ENCODE data around the gene REG4.
"Not testable (repeated sequence)": the region's sequence is repeated elsewhere in the genome, so short reads cannot be mapped to it uniquely, and the experiment has no call there.

REG4 gene

GRCh38 chr1:119811387-119811786 is at the start of gene REG4:
REG4 (minus strand) TSS chr1:119811460; CDS start chr1:119808769, 2,691 bp downstream.
- no peak for DNase-seq (ENCODE audit: low read depth)

- peak; percentile 54 for DNase-seq (ENCODE audit: low read depth)
These were observed 48.4 kb upstream of the REG4 start for GRCh38 chr1:119859647-119860046.

GRCh38 chr1:119858556-119859214 is 47.4 kb upstream of the REG4 start:
- not testable (repeated sequence) for DNase-seq (ENCODE audit: low read depth)

GRCh38 chr1:119858126-119858525 is 46.9 kb upstream of the REG4 start:
- DNase-seq (ENCODE audit: low read depth): no peak

GRCh38 chr1:119853155-119853554 is 41.9 kb upstream of the REG4 start:
- DNase-seq (ENCODE audit: low read depth): no peak

- not testable (repeated sequence) for DNase-seq (ENCODE audit: low read depth)
These were observed 32.9 kb upstream of the REG4 start for GRCh38 chr1:119844206-119844605.

- no peak for DNase-seq (ENCODE audit: low read depth)
These were observed 30.0 kb upstream of the REG4 start for GRCh38 chr1:119841306-119841705.

- DNase-seq (ENCODE audit: low read depth): no peak
These were observed 29.5 kb upstream of the REG4 start for GRCh38 chr1:119840745-119841144.

- DNase-seq (ENCODE audit: low read depth): no peak
These were observed 27.0 kb upstream of the REG4 start for GRCh38 chr1:119838236-119838635.

GRCh38 chr1:119834990-119835389 is 23.7 kb upstream of the REG4 start:
- no peak for DNase-seq (ENCODE audit: low read depth)

- no peak for DNase-seq (ENCODE audit: low read depth)
These were observed 19.8 kb upstream of the REG4 start for GRCh38 chr1:119831027-119831426.

- no peak for DNase-seq (ENCODE audit: low read depth)
These were observed 18.4 kb upstream of the REG4 start for GRCh38 chr1:119829625-119830024.

GRCh38 chr1:119829006-119829405 is 17.7 kb upstream of the REG4 start:
- DNase-seq (ENCODE audit: low read depth): not testable (repeated sequence)

GRCh38 chr1:119828266-119828665 is 17.0 kb upstream of the REG4 start:
- no peak for DNase-seq (ENCODE audit: low read depth)

GRCh38 chr1:119827010-119827409 is 15.8 kb upstream of the REG4 start:
- DNase-seq (ENCODE audit: low read depth): no peak

- DNase-seq (ENCODE audit: low read depth): no peak
These were observed 11.1 kb upstream of the REG4 start for GRCh38 chr1:119822406-119822805.

GRCh38 chr1:119818181-119818580 is 6.9 kb upstream of the REG4 start:
- no peak for DNase-seq (ENCODE audit: low read depth)

- DNase-seq (ENCODE audit: low read depth): no peak
These were observed 5.1 kb upstream of the REG4 start for GRCh38 chr1:119816407-119816806.

GRCh38 chr1:119815928-119816327 is 4.7 kb upstream of the REG4 start:
- no peak for DNase-seq (ENCODE audit: low read depth)

- no peak for DNase-seq (ENCODE audit: low read depth)
These were observed 4.1 kb upstream of the REG4 start for GRCh38 chr1:119815361-119815760.

GRCh38 chr1:119814288-119814687 is 3.0 kb upstream of the REG4 start:
- DNase-seq (ENCODE audit: low read depth): no peak

GRCh38 chr1:119811985-119812557 is 811 bp upstream of the REG4 start:
- DNase-seq (ENCODE audit: low read depth): no peak

GRCh38 chr1:119808972-119809550 is 2.2 kb downstream of the REG4 start:
- peak; percentile 38 for DNase-seq (ENCODE audit: low read depth)

- no peak for DNase-seq (ENCODE audit: low read depth)
These were observed 2.8 kb downstream of the REG4 start for GRCh38 chr1:119808491-119808890.

Measured in stromal cell of bone marrow (primary cell).